CD4-positive, alpha-beta T cell treated with Interleukin-15 for 1 hour (primary cell): Measurements from ENCODE around the gene SMAD3.

Experiments used
- DNase-seq: peaks from one replicate; pipeline ENCODE4 v3.0.0-alpha.2; 2020

Gene SMAD3

DNA sequence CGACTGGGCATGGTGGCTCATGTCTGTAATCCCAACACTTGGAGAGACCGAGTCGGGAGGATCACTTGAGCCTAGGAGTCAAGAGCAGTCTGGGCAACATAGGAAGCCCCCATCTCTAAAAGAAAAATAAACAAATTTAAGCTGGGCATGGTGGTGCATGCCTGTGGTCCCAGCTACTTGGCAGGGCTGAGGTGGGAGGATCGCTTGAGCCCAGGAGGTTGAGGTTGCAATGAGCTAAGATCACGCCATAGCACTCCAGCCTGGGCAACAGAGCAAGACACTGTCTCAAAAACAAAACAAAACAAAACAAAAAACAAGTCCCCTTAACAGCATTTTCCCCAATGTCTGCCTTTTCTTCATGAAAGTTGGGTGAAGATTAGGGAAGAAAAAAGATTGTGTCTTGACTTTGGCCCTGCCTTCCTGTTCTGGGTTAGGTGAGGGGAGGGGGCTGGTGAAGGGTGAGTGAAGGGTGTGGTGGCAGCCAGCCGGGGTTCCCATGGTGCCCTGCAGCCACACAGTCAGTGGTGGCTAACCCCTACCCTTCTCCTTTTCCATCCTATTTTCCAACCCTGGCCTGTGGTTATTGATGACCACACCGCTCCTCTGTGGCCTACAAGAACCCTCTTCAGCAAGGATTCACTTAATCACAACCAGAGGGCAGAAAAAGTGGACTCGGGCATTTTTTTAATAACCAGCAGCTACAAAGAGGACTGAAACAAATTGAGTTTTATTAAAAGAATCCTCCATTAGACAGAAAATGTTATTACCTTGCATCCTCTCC, 28.4 kb upstream of the SMAD3 start:
- DNase-seq = no peak

DNA sequence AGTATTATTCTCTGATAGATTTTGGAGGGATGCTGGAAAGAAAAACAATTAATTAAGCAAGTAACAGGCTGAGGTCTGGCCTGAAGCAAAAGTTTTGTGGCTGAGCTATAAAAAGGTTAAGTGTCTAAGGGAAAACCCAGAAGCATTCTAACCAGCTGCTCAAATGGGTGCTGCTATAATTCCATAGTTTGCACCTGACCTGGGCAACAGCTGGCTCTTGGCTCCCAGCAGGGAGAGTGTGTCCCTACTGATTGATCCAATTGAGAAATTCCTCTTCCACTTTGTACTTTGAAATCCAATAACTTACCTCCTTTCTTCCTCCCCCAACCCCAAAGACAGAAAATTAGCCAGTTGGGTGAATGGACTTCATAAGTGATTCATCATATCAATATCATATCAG, 27.7 kb upstream of the SMAD3 start:
- DNase-seq = no peak

DNA sequence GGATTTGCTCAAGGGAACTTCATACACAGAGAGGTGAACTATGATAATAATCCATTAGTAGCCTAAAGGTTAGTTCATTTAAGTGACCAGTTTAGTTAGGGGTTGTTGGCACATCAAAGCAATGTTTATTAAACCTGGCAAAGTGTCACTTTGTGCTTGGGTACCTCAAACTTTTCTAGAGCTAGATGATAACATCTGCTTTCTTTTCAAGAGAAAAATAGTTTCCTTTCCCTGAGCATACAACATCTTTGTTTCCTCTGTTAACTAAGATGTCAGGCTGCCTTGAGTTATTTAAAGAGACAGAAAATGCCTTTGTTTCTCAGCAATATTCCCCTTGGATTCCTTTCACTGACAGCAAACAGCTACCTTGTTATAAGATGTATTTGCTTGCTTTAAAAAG, 26.7 kb upstream of the SMAD3 start:
- no peak for DNase-seq

DNA sequence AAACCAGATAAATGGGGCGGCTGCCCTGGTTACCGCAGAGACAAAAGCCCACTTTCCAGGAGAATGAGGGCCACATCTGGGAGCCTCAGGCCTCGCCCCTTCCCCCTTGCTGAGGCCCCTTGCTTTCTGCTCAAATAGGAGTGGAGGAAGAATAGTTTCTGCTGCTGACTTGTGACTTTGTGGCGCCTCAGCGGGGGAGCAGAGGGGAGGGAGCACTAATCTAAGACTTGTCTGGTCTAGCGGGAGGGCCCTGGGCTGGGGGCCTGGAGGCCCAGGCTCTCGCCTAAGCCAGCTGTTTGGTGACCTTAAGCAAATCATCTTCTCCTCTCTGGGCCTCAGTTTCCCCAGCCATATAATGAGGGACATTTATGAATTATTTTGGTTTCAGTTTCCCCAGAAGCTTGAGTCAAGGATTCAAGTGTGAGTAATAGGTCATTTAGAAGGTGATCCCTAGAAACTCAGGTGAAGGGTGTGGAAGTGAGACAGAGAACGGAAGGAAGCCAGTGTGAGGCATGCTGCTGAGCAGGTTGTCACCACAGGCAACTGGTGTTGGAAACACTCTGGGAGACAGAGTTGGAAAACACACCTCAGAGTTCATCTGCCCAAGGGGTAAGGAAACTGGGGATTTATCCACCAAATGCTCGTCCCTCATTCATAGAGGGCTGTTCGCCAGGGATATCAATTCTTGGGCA, 25.9 kb upstream of the SMAD3 start:
- no peak for DNase-seq

DNA sequence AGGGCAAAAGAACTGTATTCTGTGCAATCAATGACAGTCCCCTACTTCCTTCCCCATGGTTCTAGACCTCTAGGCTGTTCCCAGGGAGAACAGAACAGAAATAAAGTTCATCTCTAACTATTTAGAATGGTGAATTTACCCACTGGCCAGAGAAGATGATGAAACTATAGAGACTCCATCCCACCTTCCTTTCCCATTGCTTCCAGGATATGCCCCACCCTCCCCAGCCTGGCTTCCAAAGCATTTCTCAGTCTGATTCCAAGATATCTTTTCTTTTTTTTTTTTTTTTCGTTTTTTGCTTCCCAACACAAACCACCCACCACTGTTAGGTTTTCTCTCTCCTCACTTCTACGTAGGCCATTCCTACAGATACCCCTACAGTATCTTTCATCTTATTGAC, 25.1 kb upstream of the SMAD3 start:
- DNase-seq = no peak

DNA sequence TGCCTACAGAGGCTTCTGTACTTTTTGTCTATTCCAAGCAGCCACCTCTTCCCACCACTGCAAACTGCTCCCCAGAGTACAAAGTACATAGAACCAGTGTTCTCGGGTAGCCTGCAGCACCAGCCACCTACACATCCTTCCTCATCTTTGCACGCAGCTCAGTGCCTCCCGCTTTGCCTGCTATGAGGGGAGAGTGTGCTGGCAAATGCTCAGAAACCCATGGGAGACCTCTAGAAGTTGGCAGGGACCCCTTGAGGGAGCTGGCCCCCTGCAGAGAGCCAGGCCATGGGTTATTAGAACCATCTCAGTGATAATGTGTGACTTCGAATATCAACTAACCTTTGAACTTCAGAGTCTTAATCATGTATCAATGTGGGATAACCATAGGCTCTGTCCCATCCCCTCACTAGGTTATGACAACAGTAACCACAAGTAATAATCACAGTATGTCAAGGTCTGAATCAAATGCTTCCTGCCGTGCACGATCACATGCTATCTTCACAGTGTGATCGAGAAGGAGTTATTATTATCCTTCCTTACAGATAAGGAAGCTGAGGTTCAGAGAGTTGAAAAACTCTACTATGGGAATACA, 22.8 kb upstream of the SMAD3 start:
- DNase-seq = no peak

DNA sequence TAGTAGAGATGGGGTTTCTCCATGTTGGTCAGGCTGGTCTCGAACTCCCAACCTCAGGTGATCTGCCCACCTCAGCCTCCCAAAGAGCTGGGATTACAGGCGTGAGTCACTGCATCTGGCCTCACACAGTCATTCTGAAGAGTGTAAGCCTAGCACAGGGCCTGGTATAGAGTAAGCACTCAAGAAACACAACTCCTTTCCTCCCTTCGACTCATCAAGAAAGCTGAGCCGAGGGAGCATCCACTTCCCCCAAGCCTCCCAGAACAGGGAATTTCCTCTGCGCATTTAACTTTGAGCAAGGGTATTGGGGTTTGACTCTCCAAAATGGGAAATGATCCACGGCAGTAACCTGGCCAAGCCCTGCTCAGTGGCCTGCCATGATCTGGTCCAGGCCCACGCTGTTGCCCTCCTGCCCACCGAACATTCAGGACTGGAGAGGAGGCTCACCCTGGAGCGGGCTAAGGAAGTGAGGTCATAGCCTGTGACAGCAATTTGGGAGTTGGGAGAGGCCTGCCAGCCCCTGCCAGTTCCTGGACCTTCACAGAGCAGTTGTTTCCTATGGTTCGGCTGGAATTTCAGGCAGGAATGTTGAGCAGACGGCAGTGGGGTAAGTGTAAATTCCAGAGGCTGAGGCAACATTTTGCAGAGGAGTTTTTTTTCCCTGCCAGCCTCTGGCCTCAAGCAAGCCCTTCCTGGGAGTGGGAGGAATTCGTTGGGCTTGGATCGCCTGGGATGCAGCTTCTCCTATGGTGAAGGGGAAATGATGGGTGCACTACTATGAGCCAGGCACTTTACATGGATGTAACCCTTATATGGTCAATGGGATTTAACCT, 21.2 kb upstream of the SMAD3 start:
- no peak for DNase-seq

DNA sequence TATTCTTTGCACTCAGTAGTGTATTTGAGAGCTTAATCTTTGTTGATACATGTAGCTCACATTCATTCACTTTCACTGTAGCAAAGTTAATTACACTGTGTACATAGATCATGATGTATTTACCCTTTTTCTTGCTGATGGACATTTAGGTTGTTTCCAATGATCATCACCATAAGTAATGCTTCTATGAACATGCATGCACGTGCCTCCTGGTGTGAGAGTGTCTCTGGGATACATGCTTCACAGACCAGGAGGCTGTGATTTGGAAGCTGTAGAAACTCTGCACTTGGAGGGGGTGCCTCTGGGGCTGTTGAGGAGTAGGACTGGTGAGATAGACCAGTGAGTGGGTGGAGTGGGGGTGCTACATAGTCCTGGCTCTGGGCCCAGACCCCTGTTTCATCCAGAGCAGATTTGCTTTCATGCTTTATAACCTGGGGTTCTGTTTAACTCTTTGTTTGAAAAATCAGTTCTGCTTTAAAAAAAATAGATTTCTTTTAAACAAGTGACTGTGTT, 18.2 kb upstream of the SMAD3 start:
- DNase-seq = no peak

DNA sequence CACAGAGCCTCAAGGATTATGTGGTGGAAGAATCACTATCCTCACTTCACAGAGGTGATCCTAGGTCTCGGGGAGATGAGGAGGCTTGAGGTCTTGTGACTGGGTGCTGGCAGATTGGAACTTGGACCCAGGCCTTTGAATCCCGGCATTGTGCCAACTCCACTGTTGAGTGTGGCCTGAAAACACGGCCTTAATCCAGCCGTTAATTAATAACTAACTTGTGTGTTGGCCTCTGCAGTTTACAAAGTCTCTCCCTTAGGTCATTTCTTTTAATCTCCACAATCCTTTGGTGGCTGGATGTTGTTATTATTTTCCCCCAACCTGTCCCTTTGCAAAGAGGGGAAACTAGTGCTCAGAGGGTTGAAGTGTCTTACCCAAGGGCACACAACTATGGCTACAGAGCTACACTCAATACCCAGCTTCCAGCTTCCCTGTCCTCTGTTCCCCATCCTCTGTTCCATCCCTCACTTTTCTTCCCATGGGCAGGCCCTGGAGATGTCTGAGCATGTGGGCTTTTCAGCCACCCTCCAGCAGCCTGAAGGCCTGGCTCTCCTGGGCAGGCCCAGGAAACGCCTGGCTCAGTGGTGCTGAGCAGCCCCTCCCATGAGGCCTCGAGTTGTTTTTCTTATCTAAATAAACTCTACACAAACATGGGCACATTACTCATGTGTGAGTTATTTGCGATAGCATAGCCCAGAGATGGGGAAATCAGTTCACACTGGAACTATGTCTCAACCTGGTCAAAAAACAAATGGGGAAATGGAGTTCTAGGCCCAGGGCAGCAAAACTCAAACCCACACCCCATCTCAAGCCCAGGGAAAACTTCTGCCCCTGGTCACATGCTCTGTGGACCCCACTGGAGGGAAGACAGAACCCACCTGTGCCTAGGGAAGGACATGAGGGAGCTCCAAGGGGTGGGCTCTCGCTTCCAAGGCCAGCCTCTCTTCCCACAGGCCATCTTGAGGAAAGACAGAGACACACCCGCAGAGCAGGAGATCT, 16.8 kb upstream of the SMAD3 start:
- no peak for DNase-seq

DNA sequence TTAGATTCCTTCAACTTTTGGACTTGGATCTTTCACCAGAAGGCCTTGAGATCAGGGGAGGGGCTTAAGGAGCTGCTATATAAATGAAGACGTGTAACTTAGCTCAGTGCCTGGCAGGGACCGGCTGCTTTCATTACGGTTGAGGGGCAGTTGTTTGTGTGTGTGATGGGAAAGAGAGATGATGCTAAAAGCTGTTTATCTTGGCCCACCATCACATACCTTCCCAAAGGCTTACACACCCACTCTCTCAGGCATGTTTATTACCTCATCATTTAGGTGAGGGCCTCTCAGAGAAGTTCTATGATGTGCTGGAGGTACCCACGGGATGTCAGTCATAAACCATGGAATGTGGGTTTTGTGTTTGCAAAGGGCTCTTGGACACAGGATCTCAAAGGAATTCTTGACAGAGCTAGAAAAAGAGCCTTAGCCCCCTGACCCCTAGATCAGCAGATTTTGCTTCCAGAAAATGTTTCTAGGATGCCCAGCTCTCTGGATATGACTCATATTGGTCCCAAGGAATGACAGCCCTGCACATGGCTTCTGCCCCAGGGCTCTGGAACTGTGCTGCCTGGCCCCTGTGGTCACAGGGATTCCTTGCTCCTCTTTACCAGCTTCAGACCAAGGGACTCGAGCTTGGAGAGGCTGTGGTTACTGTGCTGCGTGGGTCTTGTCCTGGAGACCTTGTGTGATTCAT, 15.9 kb upstream of the SMAD3 start:
- DNase-seq = no peak

DNA sequence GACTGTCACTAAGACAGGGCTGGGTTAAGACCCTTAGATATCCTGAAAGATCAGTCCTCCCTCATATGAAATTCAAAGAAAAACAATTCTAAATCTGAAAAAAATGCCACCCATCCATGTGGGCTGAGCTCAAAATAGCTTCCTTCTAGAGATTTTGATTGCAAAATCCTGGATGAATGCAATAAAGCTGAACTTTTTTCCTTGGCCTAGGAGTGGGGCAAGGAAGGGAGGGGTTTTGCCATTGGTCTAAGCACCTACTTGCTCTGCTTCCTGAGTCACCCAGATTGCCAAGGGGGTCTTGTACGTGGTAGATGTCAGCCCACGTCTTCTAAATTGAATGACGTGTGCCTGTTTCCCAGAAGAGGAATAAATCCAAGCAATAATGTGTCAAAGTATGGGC, 15.3 kb upstream of the SMAD3 start:
- DNase-seq = no peak

DNA sequence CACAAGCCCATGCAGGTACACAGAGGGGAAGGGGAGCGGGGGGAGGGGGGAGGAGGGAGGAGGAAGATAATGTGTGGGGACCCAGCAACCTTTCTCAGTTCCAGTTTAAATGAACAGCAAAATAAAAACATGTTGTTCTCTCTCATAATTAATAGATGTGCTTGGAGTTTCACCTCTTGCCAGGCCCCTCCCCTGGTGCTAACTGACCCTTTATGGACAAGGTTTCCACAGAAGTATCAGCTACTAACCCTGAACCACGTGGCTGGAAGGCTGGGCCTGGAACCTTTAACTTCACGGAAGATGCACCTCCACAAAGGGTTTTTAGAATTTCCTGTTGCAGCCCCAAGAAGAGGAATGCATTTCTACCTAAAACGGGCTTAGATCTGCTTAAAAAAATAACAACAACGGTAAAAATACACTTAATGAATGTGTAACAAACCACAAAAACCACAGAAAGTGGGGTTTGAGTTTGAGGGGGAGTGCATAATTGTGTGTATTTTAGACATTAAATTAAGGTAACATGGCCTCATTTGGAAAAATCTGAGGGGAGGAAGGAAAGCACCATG, 14.8 kb upstream of the SMAD3 start:
- DNase-seq = no peak

DNA sequence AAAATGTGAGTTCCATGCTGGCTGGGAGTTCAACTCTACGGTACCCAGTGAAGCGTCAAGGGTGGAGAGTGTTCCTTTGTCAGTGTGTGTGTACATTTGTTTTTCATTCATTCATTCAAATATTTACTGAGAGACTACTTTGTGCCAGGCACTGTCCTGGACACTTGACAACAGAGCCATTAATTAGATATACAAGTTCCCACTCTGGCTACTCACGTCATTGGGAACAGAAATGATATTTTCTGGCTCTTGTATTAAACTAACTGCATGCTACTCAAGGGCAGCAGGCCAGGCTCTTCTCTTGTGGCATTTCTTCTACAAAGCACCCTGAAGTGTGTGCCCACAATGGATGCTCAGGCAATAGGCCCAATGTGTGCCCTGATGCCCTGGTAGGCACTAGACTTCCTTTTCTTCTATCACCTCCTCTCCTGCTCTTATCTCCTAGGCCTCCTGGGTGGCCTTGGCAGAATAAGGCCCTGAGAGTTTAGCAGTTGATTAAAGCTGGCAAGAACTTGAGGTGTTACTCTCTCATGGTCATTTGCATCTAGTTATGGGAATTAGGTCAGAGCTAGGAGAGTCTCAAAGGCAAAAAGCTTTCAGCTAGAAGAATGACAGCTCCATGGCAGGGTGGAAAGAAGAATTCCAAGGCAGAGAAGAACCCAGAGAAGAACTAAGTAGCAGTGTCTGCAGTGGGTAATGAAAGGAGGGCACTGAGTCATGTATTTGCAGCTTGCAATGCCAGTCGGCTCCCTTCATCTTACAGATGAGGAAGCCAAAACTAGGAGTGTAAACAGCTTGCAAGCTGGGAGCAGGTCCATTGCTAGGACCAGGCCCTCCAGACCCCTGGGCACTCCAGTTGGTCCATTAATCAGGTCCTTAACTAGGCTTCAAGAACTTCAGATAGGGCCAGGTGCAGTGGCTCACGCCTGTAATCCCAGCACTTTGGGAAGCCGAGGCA, 14.0 kb upstream of the SMAD3 start:
- no peak for DNase-seq

DNA sequence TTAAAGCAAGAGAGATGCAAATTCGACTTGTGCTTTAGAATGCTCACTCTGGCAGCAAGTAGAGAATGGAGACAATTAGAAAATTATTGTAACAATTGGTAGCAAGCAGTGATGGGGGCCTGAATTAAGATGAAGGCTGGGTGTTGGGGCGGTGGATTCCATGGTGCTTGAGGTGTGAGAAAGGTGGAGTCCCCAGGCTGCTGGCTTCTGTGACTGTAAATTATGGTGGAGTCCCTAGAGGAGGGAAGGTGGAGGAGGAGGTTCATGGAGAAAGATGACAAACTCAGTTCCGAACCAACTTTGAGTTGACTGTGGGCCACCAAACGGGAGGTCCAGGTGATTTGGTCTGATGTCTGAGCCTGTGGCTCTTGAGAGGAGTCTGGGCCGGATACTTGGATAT, 10.7 kb upstream of the SMAD3 start:
- no peak for DNase-seq

DNA sequence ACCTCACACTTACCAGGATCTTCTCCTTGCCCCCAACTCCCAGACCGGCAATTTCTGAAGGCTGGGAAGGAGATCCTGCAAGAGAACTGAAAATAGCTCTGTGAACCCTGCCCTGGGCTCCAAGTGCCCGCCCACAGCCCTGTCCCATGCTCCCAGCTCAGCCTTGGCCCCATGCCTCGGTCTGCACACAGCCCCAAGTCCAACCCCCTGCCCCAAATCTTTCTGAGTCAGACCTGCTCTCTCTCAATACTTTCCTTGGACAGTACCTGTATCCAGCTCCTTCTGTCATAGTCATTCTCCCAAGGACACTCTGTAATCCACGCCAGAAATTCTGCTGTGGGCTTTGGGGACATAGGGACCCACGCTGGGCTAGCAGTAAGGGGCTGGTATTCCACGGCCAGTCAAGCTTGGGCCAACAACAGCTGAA, 6.3 kb upstream of the SMAD3 start:
- DNase-seq = no peak

DNA sequence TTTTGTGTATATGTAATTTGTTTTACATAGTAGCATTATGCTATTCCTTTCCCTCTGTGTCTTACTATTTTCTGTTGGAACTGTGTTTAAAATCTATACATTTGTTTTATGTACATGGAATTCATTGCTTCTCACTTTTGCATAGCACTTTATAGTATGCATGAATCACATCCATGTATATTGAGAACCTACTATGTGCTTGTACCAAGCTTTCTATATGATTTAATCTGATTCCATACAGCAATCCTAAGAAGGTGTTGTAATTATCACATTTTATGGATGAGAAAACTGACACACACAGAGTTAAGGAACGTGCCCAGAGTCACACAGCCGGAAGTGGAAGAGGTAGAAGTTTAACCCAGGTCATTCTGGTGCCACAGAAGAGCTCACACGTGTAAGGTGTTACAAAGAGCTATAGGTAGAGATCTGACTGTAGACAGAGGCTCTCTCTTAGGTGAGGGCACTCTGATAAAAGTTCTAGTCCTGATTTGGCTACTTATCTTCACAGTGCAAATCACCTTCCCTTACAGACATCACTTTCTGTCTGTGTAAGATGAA, 3.5 kb upstream of the SMAD3 start:
- DNase-seq = no peak

DNA sequence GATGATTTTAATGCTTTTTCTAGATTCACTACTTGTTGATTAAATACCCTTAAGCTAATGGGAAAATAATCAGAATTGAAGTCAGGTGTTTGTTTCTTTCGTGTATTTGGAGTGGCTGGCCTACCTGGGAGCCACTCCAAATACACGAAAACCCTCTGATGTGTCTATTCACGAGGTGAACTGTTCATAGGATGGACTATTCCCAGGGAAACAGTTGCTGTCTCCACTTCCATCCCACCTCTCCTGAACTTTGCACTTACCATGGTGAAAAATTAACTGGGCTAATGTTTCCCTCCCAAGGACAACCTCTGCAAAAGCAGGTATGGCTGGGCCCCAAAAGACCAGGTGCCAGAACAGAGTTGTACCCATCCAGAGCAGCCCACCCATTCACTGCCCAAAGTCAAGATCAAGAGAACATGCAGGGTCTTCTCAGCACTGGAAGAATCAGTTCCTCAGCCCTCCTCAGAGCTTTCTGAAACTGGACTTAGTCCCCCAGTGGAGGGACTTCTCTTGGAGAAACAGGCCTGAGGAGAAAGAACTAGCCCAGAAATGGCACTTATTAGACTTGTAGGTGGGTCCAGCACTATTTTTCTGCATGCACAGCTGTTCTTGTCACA, 2.9 kb upstream of the SMAD3 start:
- DNase-seq = no peak

DNA sequence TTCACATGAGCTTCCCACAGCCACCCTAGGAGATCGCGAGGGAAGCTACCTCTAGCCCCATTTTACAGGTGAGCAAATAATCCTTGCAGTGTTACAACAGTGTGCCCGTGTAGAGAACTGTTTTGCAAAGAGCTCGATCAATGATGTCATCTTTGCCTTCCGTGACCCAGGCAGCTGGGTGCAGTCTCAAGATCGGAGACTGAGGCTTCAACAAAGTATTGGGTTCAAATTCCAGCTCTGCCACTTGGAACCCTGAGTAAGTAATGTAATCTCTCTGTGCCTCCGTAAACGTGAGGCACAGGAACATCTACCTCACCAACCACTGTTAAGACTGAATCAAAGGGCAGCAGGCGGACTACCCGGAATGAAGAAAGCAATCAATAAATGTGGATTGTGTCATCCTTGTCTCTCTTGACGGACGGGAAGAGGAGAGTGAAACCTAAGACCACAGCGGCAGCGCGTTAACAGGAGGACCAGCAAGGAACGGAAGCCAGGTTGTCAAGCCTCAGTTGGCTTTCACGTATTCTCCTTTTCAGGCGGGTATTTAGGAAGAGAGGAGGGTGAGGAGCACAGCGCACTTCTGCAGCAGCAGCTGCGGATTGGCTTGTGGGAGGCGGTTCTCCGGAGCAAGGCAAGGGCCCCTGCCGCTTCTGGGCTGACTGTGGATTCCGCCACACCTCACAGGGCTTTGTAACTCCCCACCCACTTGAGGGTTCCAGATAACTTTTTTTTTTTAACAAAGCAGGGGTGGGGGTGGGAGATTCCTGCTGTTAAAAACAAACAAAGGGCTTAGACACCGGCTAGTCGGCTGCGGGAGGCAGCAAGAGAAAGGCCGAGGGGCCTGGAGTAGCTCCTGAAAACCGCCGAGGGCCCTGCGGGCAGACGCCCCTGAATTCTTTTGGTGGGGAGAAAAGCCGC, 1.5 kb upstream of the SMAD3 start:
- DNase-seq = no peak
